Measurements from ENCODE around the gene DEFB131A. TPM values are rescaled to one million over a fixed set of nuclear protein-coding genes. Genes with fewer than 3 reads are reported as not detected.
"Not testable (repeated sequence)": the region's sequence is repeated elsewhere in the genome, so short reads cannot be mapped to it uniquely, and the experiment has no call there.

The DEFB131A gene
- total RNA-seq: not detected

DNA sequence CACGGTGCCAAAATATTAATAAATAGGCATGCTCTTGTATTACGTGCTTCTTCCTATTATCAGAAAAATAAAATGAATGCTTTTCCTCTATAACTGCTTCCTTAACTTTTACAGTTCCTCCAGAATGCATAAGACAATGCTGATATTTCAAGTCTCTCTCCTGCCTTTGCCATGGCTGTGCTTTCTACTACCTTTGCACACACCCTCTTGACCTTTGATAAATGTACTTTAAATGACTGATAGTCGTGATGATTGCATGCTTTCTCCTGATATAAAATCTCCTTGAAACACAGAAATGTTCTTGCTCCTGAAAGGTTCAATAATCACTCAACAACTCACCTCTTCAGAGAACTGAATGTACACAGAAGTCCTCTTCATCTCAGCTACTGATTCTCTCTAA, at the start of gene DEFB131A:
TSS of gene DEFB131A (plus strand) at position 301 of the 400 bp plus-strand sequence. CDS start 120 bp downstream, outside the sequence.
- not testable (repeated sequence) for H3K27ac Mint-ChIP-seq; ATAC-seq (replicated peaks); H3K4me1 Mint-ChIP-seq; H3K4me3 Mint-ChIP-seq; H3K9me3 Mint-ChIP-seq; H3K36me3 Mint-ChIP-seq (ENCODE audit: low read depth)
- H3K27me3 Mint-ChIP-seq: peaks cover 13% of the 10 kb centered on the region

DNA sequence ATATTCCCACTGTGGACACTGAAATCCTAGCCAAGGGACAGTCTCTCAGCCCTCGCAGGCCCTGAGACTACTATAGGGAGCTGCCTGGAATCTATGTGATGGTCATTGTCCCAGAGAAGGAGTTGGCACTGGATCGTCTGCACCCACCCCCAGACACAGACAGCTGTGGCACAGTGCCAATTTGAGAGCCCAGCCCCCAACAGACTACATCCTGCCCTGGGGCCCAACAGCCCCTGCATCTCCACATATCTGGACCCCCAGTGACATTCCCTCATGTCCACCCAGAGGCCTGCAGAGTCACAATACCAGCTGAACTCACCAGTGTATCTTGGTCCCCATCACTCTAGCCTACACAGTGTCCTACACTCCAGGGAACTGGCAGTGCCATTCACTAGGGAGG, 38.4 kb upstream of the DEFB131A start:
- H3K27me3 Mint-ChIP-seq; H3K9me3 Mint-ChIP-seq; H3K4me1 Mint-ChIP-seq; H3K4me3 Mint-ChIP-seq; H3K36me3 Mint-ChIP-seq (ENCODE audit: low read depth); H3K27ac Mint-ChIP-seq; ATAC-seq (replicated peaks): not testable (repeated sequence)

GRCh38 chr4:9406491-9406890, 37.7 kb upstream of the DEFB131A start:
- H3K27me3 Mint-ChIP-seq, H3K9me3 Mint-ChIP-seq: not testable (repeated sequence)

DNA sequence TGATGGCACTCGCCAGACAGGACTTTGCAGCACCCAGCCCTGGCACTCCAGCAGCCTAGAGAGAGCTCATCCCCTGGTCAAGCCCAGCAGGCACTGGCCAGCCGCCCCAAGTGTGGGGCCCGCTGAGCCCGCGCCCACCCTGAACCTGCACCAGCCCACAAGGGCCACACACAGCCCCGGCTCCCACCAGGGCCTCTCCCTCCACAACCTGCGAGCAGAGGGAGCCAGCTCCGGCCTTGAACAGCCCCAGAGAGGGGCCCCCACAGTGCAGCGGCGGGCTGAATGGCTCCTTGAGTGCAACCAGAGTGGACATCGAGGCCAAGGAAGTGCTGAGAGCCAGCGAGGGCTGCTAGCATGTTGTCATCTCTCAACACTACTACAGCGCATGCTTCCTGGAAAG, 34.4 kb upstream of the DEFB131A start:
- Mint-ChIP-seq H3K36me3 (ENCODE audit: low read depth) (no peaks in the 10 kb centered on the region), H3K9me3 (no peaks in the 10 kb centered on the region), H3K4me3 (no peak overlapping the region), H3K27me3 (peaks cover 3% of the 10 kb centered on the region), H3K4me1 (no peaks in the 10 kb centered on the region), H3K27ac (no peak overlapping the region)
- ATAC-seq (replicated peaks): no peak

More at GRCh38 chr4:9406491-9406890, 37.7 kb upstream of the DEFB131A start:
- not testable (repeated sequence) for H3K27ac Mint-ChIP-seq; H3K4me1 Mint-ChIP-seq; ATAC-seq (replicated peaks); H3K4me3 Mint-ChIP-seq; H3K36me3 Mint-ChIP-seq (ENCODE audit: low read depth)

- not testable (repeated sequence) for H3K4me3 Mint-ChIP-seq; H3K4me1 Mint-ChIP-seq; H3K27ac Mint-ChIP-seq; ATAC-seq (replicated peaks); H3K9me3 Mint-ChIP-seq; H3K27me3 Mint-ChIP-seq; H3K36me3 Mint-ChIP-seq (ENCODE audit: low read depth)
Observed at GRCh38 chr4:9421884-9422455, 22.2 kb upstream of the DEFB131A start.

DNA sequence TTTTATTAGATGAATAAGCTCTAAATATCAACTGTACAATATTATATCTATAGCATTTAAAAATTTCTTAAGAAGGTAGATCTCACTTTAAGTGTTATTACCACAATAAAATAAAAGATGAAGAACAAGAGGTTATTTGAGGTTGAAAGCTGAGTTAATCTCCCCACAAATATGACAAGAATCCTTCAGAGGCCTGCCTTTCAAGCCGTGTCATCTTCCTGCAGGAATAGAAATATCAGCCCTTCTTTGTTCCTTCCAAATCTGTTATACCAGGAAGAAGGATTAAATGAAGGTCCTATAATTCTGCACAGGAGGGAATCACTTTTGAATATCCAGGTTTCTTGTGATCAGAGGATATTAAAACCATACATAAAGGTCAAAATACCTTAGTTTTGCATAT, 18.3 kb upstream of the DEFB131A start:
- H3K27me3 Mint-ChIP-seq; H3K4me3 Mint-ChIP-seq; H3K36me3 Mint-ChIP-seq (ENCODE audit: low read depth); ATAC-seq (replicated peaks); H3K4me1 Mint-ChIP-seq; H3K27ac Mint-ChIP-seq; H3K9me3 Mint-ChIP-seq: not testable (repeated sequence)

DNA sequence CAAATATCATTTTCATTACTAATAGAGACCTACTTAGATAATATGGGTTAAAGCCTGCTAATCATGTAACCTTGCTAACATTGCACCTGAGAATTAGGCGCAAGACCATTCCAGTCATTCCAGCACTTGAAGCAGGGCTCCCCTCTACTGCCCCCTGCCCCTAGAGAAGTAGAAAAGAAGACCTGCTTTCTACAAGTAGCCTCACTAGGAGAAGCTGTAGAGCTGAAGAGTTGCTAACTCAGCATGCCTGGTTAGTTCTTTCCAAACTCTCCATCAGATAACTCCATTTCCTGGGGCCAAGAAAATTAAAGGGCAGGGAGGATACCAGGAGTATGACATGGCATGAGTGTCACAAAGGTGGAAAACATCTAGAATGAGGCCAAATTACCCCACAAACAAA, 14.2 kb upstream of the DEFB131A start:
- not testable (repeated sequence) for H3K27ac Mint-ChIP-seq; H3K36me3 Mint-ChIP-seq (ENCODE audit: low read depth); ATAC-seq (replicated peaks); H3K27me3 Mint-ChIP-seq; H3K4me1 Mint-ChIP-seq; H3K4me3 Mint-ChIP-seq; H3K9me3 Mint-ChIP-seq

GRCh38 chr4:9433320-9433719, 10.9 kb upstream of the DEFB131A start:
- not testable (repeated sequence) for ATAC-seq (replicated peaks); H3K9me3 Mint-ChIP-seq; H3K27ac Mint-ChIP-seq; H3K4me1 Mint-ChIP-seq; H3K36me3 Mint-ChIP-seq (ENCODE audit: low read depth); H3K4me3 Mint-ChIP-seq
- peaks cover 12% of the 10 kb centered on the region for H3K27me3 Mint-ChIP-seq

DNA sequence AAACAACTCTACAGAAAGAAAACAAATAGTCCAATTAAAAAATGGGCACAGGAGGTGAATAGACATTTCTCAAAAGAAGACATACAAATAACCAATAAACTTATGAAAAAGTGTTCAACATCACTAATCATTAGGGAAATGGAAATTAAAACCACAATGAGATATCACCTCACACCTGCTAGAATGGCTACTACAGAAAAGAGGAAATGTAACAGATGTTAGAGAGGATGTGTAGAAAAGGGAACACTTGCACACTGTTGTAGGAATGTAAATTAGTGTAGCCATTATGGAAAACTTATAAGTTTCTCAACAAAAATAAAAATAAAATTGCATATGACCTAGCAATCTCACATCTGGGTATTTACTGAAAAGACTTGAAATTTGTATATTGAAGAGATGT, 7.5 kb upstream of the DEFB131A start:
- H3K27me3 Mint-ChIP-seq: peaks cover 24% of the 10 kb centered on the region
- not testable (repeated sequence) for H3K4me1 Mint-ChIP-seq; H3K36me3 Mint-ChIP-seq (ENCODE audit: low read depth); ATAC-seq (replicated peaks); H3K4me3 Mint-ChIP-seq; H3K9me3 Mint-ChIP-seq; H3K27ac Mint-ChIP-seq

DNA sequence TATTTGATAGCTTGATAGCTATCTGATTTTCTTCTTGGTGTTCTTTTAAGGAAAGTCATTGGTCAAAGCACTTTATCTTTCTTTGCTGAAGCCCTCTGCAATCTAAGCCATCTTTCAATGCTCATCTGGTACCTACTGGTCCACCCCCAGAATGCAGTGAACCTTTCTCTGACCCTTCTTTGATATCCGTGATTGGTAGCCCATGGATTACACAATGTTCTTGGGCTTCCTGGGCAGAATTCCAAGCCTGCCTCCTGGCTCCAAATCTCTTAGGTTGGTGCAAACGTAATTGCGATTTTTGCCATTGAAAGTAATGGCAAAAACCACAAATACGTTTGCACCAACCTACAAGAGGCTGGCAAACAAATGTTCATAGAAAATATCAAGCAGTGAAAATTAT, 1.9 kb upstream of the DEFB131A start:
- H3K27ac Mint-ChIP-seq; ATAC-seq (replicated peaks); H3K4me1 Mint-ChIP-seq; H3K4me3 Mint-ChIP-seq; H3K9me3 Mint-ChIP-seq; H3K36me3 Mint-ChIP-seq (ENCODE audit: low read depth): not testable (repeated sequence)
- peaks cover 17% of the 10 kb centered on the region for H3K27me3 Mint-ChIP-seq

GRCh38 chr4:9444681-9445080, 467 bp downstream of the DEFB131A start:
- H3K4me1 Mint-ChIP-seq; ATAC-seq (replicated peaks); H3K27me3 Mint-ChIP-seq; H3K36me3 Mint-ChIP-seq (ENCODE audit: low read depth); H3K4me3 Mint-ChIP-seq; H3K9me3 Mint-ChIP-seq; H3K27ac Mint-ChIP-seq: not testable (repeated sequence)

DNA sequence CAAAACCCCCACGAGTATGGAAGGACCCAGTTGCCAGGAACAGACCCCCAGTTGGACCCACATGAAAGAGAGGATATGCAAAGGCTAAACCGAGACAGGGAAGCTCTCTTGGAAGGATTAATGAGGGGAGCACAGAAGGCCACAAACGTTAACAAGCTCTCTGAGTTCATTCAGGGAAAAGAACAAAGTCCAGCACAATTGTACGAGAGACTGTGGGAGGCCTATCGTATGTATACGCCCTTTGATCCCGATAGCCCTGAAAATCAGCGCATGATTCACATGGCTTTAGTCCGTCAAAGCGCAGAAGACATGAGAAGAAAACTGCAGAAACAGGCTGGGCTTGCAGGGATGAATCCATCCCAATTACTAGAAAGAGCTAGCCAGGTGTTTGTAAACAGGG, 8.0 kb downstream of the DEFB131A start:
- H3K4me3 Mint-ChIP-seq; H3K27me3 Mint-ChIP-seq; ATAC-seq (replicated peaks); H3K27ac Mint-ChIP-seq; H3K4me1 Mint-ChIP-seq; H3K9me3 Mint-ChIP-seq; H3K36me3 Mint-ChIP-seq (ENCODE audit: low read depth): not testable (repeated sequence)

- not testable (repeated sequence) for H3K27me3 Mint-ChIP-seq; H3K36me3 Mint-ChIP-seq (ENCODE audit: low read depth); H3K4me1 Mint-ChIP-seq; ATAC-seq (replicated peaks); H3K9me3 Mint-ChIP-seq; H3K27ac Mint-ChIP-seq; H3K4me3 Mint-ChIP-seq
Observed at GRCh38 chr4:9454284-9454683, 10.1 kb downstream of the DEFB131A start.

DNA sequence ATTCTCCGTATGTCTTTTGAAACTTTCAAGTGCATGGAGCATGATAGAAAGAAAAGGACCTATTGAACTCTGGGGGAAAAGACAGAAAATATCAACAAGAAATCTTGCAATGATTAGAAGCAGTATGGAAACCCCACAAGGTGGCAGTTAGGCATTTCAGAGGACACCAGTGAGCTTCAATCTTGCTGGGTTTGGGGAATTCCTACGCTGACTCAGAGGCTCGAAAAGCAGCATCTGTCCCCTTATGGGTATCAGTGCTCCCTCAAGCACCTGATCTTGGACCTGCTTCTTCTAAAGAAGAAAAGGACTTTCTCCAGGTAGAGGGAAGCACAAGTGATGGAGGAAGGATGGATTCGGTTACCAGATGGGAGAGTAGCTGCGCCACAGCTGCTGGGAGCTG, 10.8 kb downstream of the DEFB131A start:
- H3K27me3 Mint-ChIP-seq; H3K27ac Mint-ChIP-seq; ATAC-seq (replicated peaks); H3K4me1 Mint-ChIP-seq; H3K36me3 Mint-ChIP-seq (ENCODE audit: low read depth); H3K9me3 Mint-ChIP-seq; H3K4me3 Mint-ChIP-seq: not testable (repeated sequence)

GRCh38 chr4:9479466-9479865, 35.3 kb downstream of the DEFB131A start:
- H3K4me1 Mint-ChIP-seq; ATAC-seq (replicated peaks); H3K36me3 Mint-ChIP-seq (ENCODE audit: low read depth); H3K27ac Mint-ChIP-seq; H3K9me3 Mint-ChIP-seq; H3K4me3 Mint-ChIP-seq; H3K27me3 Mint-ChIP-seq: not testable (repeated sequence)

DNA sequence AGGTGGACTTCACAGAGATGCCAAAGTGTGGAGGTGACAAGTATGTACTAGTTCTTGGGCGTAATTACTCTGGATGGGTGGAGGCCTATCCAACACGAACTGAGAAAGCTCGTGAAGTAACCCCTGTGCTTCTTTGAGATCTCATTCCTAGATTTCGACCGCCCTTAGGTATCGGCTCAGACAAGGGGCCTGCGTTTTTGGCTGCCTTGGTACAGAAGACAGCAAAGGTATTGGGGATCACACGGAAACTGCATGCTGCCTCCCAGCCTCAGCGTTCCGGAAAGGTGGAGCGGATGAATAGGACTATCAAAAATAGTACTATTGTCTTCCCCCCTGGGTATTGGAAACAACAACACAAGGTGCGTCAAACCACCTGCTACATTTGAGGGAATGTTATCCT, 35.9 kb downstream of the DEFB131A start:
- H3K4me1 Mint-ChIP-seq; H3K27ac Mint-ChIP-seq; H3K4me3 Mint-ChIP-seq; H3K36me3 Mint-ChIP-seq (ENCODE audit: low read depth); ATAC-seq (replicated peaks); H3K9me3 Mint-ChIP-seq; H3K27me3 Mint-ChIP-seq: not testable (repeated sequence)
